Mucosa of rectum (tissue), 2 donors: Measurements from ENCODE around the gene ADGRL3.

Experiments used
- H3K27ac ChIP-seq, 2 donors: one replicate each; pipeline ENCODE4 v1.7.0; 2013; ENCODE audit warnings: inconsistent platforms in 2 of 2, low read depth in 2 of 2, low read length in 2 of 2
- H3K27me3 ChIP-seq, 2 donors: one replicate each; pipeline ENCODE4 v1.7.0; 2013; ENCODE audit warnings: low read length in 2 of 2; ENCODE audit not compliant: control insufficient read depth in 2 of 2, insufficient read depth in 2 of 2
- H3K36me3 ChIP-seq, 2 donors: one replicate each; pipeline ENCODE4 v1.7.0; 2013; ENCODE audit warnings: low read length in 2 of 2; ENCODE audit not compliant: control insufficient read depth in 2 of 2, insufficient read depth in 2 of 2
- H3K4me1 ChIP-seq, 2 donors: one replicate each; pipeline ENCODE4 v1.7.0; 2013; ENCODE audit warnings: low read length in 2 of 2, mild to moderate bottlenecking in 1 of 2; ENCODE audit not compliant: control insufficient read depth in 2 of 2, insufficient read depth in 2 of 2
- H3K4me3 ChIP-seq, 2 donors: one replicate each; pipeline ENCODE4 v1.7.0; 2013; ENCODE audit warnings: low read length in 2 of 2
- H3K9ac ChIP-seq, 2 donors: one replicate each; pipeline ENCODE4 v1.7.0; 2013; ENCODE audit warnings: low read length in 2 of 2, low read depth in 1 of 2, mild to moderate bottlenecking in 1 of 2
- H3K9me3 ChIP-seq, 2 donors: one replicate each; pipeline ENCODE4 v1.7.0; 2013; ENCODE audit warnings: low read length in 2 of 2; ENCODE audit not compliant: control insufficient read depth in 2 of 2
- donor health status: healthy.
- donor health status: Normal muscosa, but diverticular disease.

The ADGRL3 gene

DNA sequence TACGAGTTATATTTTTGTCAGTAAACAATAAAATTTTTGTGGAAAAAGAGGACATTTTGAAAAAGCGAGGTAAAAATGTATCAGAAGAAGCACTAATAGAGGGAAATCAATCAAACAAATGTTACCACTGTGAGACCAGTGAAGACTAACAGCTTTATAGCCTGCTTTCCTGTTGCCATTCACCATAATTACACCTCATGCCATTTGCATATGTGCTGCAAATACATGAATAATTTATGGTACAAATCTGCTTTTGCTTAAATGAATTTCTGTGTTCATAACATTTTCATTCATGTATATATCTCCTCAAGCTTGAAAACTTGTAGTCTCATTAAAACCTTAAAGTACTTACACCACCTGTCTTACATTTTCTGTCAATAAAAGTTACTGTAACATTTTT is 830.8 kb downstream of the ADGRL3 start:
- Histone ChIP-seq H3K27ac (no peak overlapping the region), H3K9ac (no peak overlapping the region), H3K9me3 (no peaks in the 10 kb centered on the region), H3K36me3 (no peaks in the 10 kb centered on the region), H3K27me3 (no peaks in the 10 kb centered on the region), H3K4me1 (no peaks in the 10 kb centered on the region), H3K4me3 (no peak overlapping the region)

DNA sequence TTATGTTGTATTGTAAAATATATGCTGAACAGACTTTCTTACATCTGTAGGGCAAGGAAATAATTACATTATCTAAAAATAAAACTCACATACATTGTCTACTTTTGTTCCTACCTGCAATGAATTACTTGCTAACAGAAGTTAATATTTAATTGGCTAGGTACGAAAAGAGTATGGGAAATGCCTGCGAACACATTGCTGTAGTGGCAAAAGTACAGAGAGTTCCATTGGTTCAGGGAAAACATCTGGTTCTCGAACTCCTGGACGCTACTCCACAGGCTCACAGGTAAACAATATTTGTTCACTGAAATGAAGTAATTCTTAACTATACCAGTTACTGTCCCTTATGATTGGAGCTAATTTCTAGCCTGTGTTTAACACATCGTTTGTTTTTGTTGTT is 837.4 kb downstream of the ADGRL3 start:
- Histone ChIP-seq H3K36me3 (no peaks in the 10 kb centered on the region), H3K27ac (no peak overlapping the region), H3K9me3 (no peaks in the 10 kb centered on the region), H3K4me1 (no peaks in the 10 kb centered on the region), H3K27me3 (no peaks in the 10 kb centered on the region), H3K9ac (no peak overlapping the region), H3K4me3 (no peak overlapping the region)

- no peaks in the 10 kb centered on the region for H3K9me3 ChIP-seq
- H3K36me3 ChIP-seq: no peaks in the 10 kb centered on the region
- H3K9ac ChIP-seq: no peak overlapping the region
- no peaks in the 10 kb centered on the region for H3K27me3 ChIP-seq
- H3K4me1 ChIP-seq: no peaks in the 10 kb centered on the region
- no peak overlapping the region for H3K27ac ChIP-seq
- no peak overlapping the region for H3K4me3 ChIP-seq
Observed at GRCh38 chr4:62051332-62051731, 851.2 kb downstream of the ADGRL3 start.

- H3K4me3 ChIP-seq: no peak overlapping the region
- no peak overlapping the region for H3K9ac ChIP-seq
- H3K4me1 ChIP-seq: no peaks in the 10 kb centered on the region
- no peaks in the 10 kb centered on the region for H3K9me3 ChIP-seq
- no peaks in the 10 kb centered on the region for H3K27me3 ChIP-seq
- no peak overlapping the region for H3K27ac ChIP-seq
- no peaks in the 10 kb centered on the region for H3K36me3 ChIP-seq
Observed at GRCh38 chr4:62053974-62054373, 853.8 kb downstream of the ADGRL3 start.

DNA sequence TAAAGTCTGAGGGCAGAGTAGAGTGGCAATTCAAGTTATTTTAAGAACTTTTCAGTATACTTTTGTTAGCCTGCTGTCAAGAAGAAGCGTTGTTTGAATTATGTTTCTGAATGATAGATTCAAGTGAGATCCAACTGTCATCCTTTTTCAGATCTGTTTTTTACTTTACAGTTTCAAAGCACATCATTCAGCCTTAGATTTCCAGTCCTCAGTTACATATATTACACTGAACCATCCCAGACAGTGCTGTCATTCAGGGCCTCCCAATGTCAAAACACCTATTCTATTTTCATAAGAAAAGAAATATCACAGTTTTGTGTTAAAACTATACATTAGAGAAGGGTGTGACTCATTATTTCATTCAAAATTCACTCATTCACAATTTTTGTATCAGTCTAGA is 856.9 kb downstream of the ADGRL3 start:
- no peak overlapping the region for H3K27ac ChIP-seq
- no peaks in the 10 kb centered on the region for H3K36me3 ChIP-seq
- H3K4me1 ChIP-seq: no peaks in the 10 kb centered on the region
- H3K9ac ChIP-seq: no peak overlapping the region
- H3K27me3 ChIP-seq: no peaks in the 10 kb centered on the region
- H3K9me3 ChIP-seq: no peaks in the 10 kb centered on the region
- H3K4me3 ChIP-seq: no peak overlapping the region

DNA sequence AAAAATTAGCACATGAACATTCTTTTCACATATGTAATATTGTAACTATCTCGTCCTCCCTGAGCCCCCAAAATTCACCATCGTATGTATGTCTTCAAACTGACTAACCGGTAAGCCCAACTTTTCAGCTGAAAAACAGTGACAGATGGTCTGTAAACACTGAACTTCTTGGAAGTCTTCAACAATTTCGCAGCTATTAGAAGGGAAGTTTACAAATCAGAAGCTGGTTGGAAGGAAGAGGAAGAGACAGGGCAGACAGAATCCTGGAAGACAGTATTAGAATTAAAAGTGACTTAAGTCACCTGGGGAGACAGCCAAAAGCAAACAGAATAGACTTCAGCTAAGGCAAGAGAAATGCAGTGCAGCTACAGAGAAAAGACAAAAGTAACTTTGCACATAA is 858.4 kb downstream of the ADGRL3 start:
- H3K9ac ChIP-seq: no peak overlapping the region
- H3K4me3 ChIP-seq: no peak overlapping the region

GRCh38 chr4:62070291-62070852 is 870.2 kb downstream of the ADGRL3 start:
- Histone ChIP-seq H3K27me3 (no peaks in the 10 kb centered on the region), H3K36me3 (no peaks in the 10 kb centered on the region), H3K4me1 (no peaks in the 10 kb centered on the region), H3K9me3 (no peaks in the 10 kb centered on the region), H3K27ac (no peak overlapping the region), H3K4me3 (no peak overlapping the region), H3K9ac (no peak overlapping the region)

More for the DNA sequence above, 858.4 kb downstream of the ADGRL3 start:
- Histone ChIP-seq H3K27ac (no peak overlapping the region), H3K9me3 (no peaks in the 10 kb centered on the region), H3K27me3 (no peaks in the 10 kb centered on the region), H3K36me3 (no peaks in the 10 kb centered on the region), H3K4me1 (no peaks in the 10 kb centered on the region)

GRCh38 chr4:62075089-62075488 is 875.0 kb downstream of the ADGRL3 start:
- Histone ChIP-seq H3K9ac (no peak overlapping the region), H3K9me3 (no peaks in the 10 kb centered on the region), H3K27ac (no peak overlapping the region), H3K4me3 (no peak overlapping the region), H3K27me3 (no peaks in the 10 kb centered on the region), H3K36me3 (no peaks in the 10 kb centered on the region), H3K4me1 (no peaks in the 10 kb centered on the region)

DNA sequence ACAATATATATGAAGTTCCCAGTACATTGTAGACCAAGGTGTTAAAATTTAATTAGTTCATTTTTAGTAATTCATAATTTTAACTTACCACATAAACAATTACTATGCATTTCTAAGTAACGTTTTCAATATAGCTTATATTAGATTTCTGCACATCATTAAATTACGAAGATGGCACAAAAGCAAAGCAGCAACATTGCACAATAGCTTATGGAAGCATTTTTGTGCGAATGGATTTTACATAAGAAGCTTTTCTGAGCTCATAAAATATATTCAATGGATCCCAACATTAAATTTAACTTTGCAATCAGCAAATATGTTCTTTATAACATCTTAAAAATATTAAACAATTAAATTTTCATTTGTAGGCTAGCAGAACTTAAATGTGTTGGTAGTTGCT is 875.4 kb downstream of the ADGRL3 start:
- no peaks in the 10 kb centered on the region for H3K36me3 ChIP-seq
- no peak overlapping the region for H3K4me3 ChIP-seq
- H3K27ac ChIP-seq: no peak overlapping the region
- H3K4me1 ChIP-seq: no peaks in the 10 kb centered on the region
- no peaks in the 10 kb centered on the region for H3K27me3 ChIP-seq
- no peak overlapping the region for H3K9ac ChIP-seq
- no peaks in the 10 kb centered on the region for H3K9me3 ChIP-seq

- Histone ChIP-seq H3K9ac (no peak overlapping the region), H3K27ac (no peak overlapping the region), H3K36me3 (no peaks in the 10 kb centered on the region)
Observed at GRCh38 chr4:62077406-62077805, 877.3 kb downstream of the ADGRL3 start.

GRCh38 chr4:62080431-62080830 is 880.3 kb downstream of the ADGRL3 start:
- H3K4me3 ChIP-seq: no peak overlapping the region
- no peaks in the 10 kb centered on the region for H3K9me3 ChIP-seq
- no peaks in the 10 kb centered on the region for H3K27me3 ChIP-seq
- no peaks in the 10 kb centered on the region for H3K4me1 ChIP-seq
- H3K27ac ChIP-seq: no peak overlapping the region
- H3K36me3 ChIP-seq: no peaks in the 10 kb centered on the region
- H3K9ac ChIP-seq: no peak overlapping the region

More at GRCh38 chr4:62077406-62077805, 877.3 kb downstream of the ADGRL3 start:
- Histone ChIP-seq H3K4me1 (no peaks in the 10 kb centered on the region), H3K9me3 (no peaks in the 10 kb centered on the region), H3K4me3 (no peak overlapping the region), H3K27me3 (no peaks in the 10 kb centered on the region)
